ENCODE data around the gene IGF2R.
A peak's percentile ranks its signal among the peaks of the same experiment; 100 is the strongest.

The IGF2R gene

GRCh38 chr6:160050022-160050421 lies 81.1 kb downstream of the IGF2R start:
- DNase-seq: no peak

DNA sequence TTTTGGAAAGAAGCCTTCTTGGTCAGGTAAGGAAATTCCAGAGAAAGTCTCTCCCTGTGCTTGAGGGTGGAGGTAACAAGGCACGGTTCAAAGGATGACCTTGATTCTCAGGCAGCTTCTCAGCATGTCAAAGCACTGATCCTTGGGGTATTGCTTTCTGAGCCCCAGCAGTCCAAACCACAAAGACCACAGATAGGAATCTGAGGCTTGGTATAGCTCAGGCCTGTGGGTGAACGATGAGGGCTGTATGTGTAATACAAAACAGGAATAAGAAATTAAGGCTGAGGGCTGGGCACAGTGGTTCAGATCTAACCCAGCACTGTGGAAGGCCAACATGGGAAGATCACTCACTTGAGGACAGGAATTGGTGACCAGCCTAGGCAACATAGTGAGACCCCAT lies 82.5 kb downstream of the IGF2R start:
- no peak for DNase-seq

- DNase-seq: no peak
These were observed 85.4 kb downstream of the IGF2R start for GRCh38 chr6:160054271-160054670.

DNA sequence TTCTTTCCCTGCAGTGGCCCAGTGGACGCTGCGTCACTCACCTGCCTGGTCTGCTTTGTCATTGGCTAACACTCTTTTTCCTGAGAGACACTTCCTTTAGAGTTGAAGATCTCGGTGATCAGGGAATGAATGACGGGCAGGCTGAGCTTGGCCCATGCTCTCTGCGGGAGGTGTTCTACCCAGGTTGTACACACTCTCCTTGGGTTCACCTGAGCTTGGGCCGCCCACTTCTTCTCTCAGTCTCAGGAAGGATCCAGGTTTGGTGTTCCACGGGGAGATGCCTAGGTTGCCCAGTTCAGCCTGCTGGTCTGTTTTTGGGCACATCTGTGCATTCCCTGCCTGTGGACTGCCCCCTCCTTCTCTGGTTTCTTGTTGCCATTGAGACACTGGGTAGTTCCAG lies 86.0 kb downstream of the IGF2R start:
- DNase-seq: no peak

DNA sequence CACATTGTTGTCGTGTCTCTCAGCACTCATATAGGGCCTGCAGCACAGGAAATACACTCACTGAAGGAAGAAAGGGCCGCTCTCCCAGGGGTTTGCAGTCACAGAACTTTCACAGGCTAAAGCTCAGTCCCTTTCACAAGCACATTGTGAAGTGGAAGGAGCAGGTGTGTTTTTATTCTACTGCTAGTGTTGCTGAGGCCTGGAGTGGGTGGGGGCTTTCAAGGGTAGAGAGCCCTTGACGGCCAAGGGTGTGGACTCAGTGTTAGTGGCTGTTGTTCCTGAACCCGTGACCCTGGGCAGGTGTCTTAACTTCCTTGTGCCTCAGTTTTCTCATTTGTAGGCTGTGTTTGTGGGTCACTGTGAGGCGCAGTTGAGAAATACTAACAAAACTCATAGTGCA lies 86.5 kb downstream of the IGF2R start:
- DNase-seq: no peak

DNA sequence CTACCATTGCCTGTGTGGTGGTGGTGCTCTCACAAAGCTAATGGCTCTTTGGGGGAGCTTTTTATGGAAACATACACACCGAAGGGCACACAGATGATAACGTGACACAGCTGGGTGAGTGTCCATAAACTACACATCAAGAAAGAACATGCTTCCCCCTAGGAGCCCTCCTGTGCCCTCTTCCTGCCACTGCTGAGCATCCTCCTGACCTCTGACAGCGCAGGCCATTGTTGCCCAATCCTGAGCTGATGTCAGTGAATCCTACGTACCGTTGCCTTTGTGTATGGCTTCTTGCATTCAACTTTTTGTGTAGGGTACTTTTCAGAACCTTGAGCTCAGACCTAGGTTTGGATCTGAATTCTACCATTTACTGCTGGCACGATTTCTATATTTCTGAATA lies 86.9 kb downstream of the IGF2R start:
- DNase-seq: no peak

- DNase-seq: no peak
These were observed 88.2 kb downstream of the IGF2R start for GRCh38 chr6:160057080-160057479.

- no peak for DNase-seq
These were observed 89.8 kb downstream of the IGF2R start for GRCh38 chr6:160058603-160059215.

DNA sequence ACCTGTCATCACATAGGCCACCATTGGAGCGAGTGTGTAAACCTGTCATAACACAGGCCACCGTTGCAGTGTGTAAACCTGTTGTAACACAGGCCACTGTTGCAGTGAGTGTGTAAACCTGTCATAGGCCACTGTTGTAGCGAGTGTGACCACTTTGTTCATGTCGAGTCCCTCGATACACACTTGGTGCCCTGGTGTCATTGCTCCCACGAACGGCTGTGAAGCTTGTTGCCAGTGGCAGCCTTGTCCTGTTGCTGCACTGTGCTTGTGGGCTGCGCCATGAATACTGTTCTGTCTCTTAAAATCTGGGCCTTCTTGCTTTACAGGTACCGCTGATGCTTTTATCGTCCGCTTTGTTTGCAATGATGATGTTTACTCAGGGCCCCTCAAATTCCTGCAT lies 91.3 kb downstream of the IGF2R start:
- no peak for DNase-seq

DNA sequence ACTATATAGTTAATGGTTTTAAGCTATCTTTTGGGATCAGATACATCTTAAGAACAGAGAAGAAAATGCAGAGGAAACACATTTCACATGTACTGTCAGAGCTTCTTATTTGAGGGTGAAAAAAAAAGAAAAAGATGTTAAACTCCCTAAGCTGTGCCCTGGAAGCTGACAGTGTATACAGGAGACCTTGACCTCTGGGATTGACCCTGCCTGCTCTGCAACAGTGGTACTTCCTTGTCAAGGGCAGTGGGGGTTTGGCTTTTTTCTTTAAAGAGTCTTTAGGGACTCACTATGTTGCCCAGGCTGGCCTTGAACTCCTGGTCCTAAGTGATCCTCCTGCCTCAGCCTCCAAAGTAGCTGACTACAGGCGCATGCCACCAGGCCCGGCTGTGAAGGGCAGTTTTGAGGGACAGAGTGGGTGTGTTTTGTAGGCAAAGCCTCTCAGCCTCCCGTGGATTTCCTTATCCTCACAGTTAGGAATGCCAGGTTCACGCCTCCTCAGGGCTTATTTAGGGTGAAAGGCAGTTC lies 92.1 kb downstream of the IGF2R start:
- no peak for DNase-seq

DNA sequence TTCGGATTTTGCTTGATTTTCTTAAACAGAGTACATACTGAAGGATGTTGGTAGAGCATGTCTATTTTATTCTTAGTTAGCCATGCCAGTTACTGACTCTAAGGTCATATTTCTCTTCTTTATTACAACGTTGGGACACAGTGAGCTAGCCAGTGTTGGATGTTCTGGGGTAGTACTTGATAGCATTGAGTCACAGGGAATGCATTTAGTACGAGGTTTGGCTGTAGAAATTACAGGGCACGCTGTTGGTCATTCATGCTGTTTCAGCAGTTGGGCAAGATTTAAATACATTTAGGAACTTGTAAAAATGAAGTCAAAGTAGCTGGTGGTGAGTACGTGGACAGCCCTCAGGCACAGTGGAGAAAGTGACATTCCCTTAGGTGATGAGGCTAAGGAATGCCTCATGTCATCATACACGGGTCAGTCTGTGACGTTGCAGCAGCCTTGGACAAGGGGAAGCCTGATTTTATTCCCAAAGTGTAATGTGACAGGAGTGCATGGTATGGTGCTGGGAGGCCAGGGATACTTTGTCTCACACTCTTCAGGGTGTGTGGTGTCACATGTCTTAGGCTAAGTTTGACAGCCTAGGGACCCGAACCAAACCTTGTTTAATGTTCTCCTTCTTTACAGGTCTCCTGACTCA lies 95.0 kb downstream of the IGF2R start:
- DNase-seq: no peak

GRCh38 chr6:160065200-160065599 lies 96.3 kb downstream of the IGF2R start:
- DNase-seq: no peak

DNA sequence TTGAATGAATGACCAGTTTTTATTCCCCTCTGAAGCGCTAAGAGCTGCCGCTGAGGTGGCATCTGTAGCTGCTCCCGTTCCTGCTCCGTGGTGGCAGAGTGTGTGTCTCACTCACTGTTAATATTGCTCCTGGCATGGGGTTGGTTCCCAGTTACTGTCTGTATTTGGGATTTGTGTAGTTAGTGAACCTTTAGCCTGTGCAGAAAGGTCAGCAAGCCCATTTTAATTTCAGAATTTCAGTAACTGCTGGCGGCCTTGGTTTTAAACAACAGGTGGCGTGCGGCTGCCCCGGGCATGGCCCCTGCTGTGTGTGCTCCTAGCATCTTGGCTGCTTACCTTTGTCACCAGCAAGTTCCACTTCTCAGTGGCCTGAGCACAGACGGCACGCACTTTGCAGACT lies 98.7 kb downstream of the IGF2R start:
- no peak for DNase-seq

GRCh38 chr6:160068346-160068745 lies 99.5 kb downstream of the IGF2R start:
- no peak for DNase-seq

- peak in 1 of 6 experiments; percentile 12 for DNase-seq
These were observed 100.2 kb downstream of the IGF2R start for GRCh38 chr6:160069050-160069454.

- DNase-seq: peak in 1 of 6 experiments; percentile 8
These were observed 100.6 kb downstream of the IGF2R start for GRCh38 chr6:160069459-160069858.

DNA sequence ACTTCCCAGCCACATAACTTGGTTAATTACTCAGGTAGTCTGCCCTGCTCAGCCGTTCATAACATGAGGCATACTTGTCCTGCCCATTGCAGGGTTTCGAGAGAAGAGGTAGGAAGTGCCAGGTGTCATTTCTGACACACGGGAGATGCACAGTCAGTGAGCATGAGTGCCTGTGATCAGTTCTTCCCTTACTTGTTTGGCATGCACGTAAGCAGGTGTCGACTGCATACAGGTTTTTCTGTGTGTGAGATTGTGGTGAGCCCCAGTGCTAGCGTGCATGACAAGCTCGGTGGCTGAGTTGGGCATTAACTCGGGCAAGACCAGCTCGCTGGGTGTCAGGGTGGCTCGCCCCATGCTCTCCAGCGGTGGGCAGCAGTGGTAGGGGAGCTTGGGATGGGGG lies 101.5 kb downstream of the IGF2R start:
- DNase-seq: no peak

- no peak for DNase-seq
These were observed 101.9 kb downstream of the IGF2R start for GRCh38 chr6:160070831-160071230.

DNA sequence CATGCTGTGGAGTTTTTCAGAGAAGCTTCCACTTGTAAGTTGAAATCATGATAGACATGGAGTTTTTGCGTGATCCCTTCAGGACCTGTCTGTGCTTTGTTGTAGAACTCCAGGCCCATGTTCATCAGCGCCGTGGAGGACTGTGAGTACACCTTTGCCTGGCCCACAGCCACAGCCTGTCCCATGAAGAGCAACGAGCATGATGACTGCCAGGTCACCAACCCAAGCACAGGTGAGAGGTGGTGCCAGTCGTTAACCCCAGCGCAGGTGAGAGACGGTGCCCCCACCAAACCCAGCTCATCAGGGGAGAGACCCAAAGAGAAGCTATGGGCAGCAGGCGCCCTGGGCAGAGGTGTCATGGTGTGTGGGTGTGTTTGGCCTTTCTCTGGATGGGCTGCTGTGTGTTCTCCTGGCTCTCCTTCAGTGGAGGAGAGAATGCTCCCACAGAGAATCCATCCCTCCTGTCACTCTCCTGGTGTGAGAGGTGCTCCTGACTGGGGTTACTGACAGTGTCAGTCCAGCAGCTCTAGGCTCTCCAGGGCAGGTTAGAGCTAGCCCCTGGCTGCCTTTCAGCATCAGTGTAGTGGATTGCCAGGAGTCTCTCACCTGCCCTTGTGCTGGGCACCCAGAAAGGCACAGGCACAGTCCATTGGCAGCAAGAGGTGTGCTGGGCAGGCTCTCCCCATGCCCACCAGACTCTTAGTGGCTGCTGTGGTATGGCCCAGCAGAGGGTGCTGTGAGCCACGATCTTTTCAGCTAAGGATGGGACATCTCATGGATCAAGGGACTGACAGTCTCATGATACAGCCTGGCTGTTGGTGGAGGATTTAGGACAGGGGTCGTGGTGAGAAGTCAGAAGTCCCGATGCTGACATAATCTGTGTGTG lies 103.2 kb downstream of the IGF2R start:
- peak in 1 of 6 experiments; percentile 3 for DNase-seq

- DNase-seq: no peak
These were observed 104.4 kb downstream of the IGF2R start for GRCh38 chr6:160073272-160073671.

GRCh38 chr6:160076009-160076408 lies 107.1 kb downstream of the IGF2R start:
- DNase-seq: no peak

DNA sequence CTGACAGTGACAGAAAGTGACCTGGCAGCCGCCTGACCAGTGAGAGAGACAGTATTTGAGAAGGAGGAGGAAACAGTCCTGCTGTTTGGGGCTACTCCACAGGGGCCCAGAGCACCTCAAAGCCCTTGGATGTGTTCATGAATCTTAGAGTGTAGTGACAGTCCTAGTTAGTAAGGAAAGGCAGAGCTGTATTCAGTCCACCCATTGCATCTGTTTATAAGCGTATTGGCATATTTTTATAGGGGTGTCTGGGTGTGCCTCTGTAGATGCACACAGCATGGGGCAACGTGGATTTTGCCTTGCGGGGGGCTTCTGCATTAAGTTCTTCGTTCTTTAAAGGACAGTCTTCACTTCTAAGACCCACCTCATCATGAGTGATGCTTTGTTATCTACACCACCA lies 108.1 kb downstream of the IGF2R start:
- DNase-seq: no peak

GRCh38 chr6:160077526-160077925 lies 108.6 kb downstream of the IGF2R start:
- no peak for DNase-seq
